ENCODE measurements around the gene C1orf141.

DNA sequence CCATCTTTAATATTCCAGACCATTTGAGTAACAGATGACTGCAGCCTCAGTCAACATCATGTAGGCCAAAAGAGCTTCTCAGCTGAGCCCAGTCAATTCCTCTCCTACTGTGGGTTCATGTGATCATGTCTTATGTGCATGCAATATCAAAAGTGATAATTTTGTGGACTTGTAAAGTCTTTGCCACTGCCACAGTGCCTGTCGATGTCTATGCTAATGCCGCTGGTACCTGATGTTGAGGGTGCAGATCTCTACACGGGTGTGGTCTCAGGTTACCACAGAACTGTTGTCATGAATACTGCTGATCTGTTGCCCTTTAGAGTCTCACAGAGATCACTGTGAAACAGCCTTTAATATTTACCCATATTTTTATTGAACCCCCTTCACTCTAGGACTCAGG lies 11.3 kb upstream of the C1orf141 start:
- TF ChIP-seq, protein P1, sequence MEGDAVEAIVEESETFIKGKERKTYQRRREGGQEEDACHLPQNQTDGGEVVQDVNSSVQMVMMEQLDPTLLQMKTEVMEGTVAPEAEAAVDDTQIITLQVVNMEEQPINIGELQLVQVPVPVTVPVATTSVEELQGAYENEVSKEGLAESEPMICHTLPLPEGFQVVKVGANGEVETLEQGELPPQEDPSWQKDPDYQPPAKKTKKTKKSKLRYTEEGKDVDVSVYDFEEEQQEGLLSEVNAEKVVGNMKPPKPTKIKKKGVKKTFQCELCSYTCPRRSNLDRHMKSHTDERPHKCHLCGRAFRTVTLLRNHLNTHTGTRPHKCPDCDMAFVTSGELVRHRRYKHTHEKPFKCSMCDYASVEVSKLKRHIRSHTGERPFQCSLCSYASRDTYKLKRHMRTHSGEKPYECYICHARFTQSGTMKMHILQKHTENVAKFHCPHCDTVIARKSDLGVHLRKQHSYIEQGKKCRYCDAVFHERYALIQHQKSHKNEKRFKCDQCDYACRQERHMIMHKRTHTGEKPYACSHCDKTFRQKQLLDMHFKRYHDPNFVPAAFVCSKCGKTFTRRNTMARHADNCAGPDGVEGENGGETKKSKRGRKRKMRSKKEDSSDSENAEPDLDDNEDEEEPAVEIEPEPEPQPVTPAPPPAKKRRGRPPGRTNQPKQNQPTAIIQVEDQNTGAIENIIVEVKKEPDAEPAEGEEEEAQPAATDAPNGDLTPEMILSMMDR (IDR thresholded peaks at IDR 0.05), result no peak
- no peak for TF ChIP-seq ZFX (IDR thresholded peaks at IDR 0.05; ENCODE audit: borderline replicate concordance)

Measured in 22Rv1 (cell line).